HG03025 (cell line): ENCODE results near the gene ABCG4.
A peak's percentile ranks its signal among the peaks of the same experiment; 100 is the strongest.

Source experiments
- ATAC-seq: cut with Tn5 transposase; IDR thresholded peaks from one replicate; pipeline ENCODE4 v1.9.1; 2021; ENCODE audit warnings: mild to moderate bottlenecking, moderate library complexity; ENCODE audit not compliant: unreplicated experiment, low FRiP score

The ABCG4 gene

GRCh38 chr11:119205080-119205479 is 56.2 kb downstream of the ABCG4 start:
- no peak for ATAC-seq

DNA sequence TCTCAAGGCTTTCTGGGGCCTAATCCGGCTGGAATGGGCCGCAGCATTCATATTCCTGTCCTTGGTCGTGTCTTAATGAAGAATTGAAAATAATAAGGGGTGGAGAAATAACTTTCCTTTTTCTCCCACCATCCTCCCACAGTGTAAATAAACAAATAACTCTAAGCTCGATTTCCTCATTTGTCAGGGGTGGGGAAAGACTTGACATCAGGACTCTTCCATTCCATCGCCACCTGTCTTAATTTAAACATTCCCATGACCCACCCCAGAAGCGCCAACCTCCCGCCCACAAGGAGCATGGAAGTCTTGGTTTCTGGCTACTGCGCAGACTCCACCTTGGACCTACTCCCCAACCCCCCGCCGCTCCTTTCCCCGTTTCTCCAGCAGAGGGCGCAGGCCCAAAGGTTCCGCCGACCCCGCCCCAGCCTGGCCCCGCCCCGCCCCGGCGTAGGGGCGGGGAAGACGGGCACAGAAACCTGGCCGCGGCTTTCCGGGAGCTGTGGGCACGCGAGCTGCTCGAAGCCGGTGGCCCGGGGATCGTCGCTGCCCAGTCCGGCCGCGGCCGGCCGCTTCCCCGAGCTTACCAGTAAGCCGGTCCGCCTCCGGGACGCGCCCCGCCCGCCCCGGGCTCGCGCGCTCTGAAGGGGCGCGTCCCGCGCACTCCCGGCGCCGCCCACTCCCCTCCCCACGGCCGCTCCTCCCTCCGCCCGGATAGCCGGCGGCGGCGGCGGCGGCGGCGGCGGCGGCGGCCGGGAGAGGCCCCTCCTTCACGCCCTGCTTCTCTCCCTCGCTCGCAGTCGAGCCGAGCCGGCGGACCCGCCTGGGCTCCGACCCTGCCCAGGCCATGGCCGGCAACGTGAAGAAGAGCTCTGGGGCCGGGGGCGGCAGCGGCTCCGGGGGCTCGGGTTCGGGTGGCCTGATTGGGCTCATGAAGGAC is 57.0 kb downstream of the ABCG4 start, which contains the start of gene CBL:
TSS of gene CBL (plus strand) at position 766 of the 937 bp plus-strand sequence. CDS start at position 845, 79 bp downstream.
- peak; percentile 72 for ATAC-seq

DNA sequence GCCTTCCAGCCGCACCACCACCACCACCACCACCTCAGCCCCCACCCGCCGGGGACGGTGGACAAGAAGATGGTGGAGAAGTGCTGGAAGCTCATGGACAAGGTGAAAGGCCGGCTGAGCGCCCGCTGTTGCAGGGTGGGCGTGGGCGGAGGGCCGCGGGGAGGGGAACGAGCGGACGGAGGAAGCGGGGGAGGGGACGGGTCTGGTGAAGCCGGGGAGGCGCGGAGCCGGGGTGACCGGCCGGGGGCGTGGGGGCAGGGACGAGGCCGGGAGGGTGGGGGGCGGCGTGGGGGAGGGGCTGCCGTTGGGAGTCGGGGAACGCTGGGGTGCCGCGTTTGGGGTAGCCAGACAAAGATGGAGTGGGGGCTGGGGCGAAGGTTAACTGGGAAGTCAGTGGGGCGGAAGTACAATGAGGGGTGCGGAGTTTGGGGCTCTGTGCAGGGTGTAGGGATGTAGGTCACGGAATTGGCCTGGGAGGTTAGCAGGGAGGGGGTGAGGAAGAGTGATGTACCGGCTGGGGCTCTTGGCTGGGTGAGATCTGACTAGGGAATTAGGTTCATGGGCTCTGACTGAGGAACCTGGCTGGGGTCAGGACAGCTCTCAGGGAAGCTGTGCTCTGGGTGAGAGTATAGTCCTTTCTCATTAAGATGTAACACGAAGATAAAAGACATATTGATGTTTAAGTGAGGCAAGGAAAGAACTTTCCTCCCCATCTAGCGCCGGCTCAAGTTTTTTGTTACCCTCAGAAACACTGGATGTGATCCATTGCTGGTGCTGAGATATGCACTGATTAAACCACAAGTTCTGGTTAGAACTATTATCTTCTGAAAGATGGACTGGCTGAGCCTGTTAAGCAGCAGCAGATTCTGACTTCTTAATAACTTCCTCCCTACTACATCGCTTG is 57.9 kb downstream of the ABCG4 start:
- peak; percentile 21 for ATAC-seq

- no peak for ATAC-seq
These were observed 58.6 kb downstream of the ABCG4 start for GRCh38 chr11:119207415-119207960.

- ATAC-seq, result no peak
These were observed 60.3 kb downstream of the ABCG4 start for GRCh38 chr11:119209186-119209585.

DNA sequence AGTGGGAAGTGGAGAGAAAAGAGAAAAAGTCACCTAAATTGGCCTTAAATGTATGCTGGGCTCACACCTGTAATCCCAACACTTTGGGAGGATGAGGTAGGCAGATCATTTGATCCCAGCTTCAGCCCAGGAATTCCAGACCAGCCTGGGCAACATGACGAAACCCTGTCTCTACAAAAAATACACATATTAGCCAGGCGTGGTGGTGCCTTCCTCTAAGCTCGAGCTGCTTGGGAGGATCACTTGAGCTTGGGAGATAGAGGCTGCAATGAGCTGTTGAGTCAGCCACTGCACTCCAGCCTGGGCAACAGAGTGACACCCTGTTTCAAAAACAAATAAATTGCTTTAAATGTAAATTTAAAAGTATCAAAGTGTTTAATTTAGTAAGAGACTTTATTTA is 61.2 kb downstream of the ABCG4 start:
- ATAC-seq, result no peak
